Suprapubic skin (tissue), 4 donors: ENCODE measurements around the gene NFYB. TPM values are rescaled to one million over a fixed set of nuclear protein-coding genes. Genes with fewer than 3 reads are reported as not detected.
"Not testable (repeated sequence)": the region's sequence is repeated elsewhere in the genome, so short reads cannot be mapped to it uniquely, and the experiment has no call there.

Experiments used
- DNase-seq, 2 donors: peaks; one replicate each; pipeline ENCODE4 v3.0.0-alpha.2; 2019; ENCODE audit warnings: low spot score in 2 of 2
- H3K27ac ChIP-seq: fragments of 200-600 bp; sonication (generic); one replicate; pipeline ENCODE4 v1.5.1; 2019
- H3K27me3 ChIP-seq: fragments of 200-600 bp; sonication (generic); one replicate; pipeline ENCODE4 v1.5.1; 2019
- H3K36me3 ChIP-seq: fragments of 200-600 bp; sonication (generic); one replicate; pipeline ENCODE4 v1.5.1; 2019
- H3K4me1 ChIP-seq: fragments of 200-600 bp; sonication (generic); one replicate; pipeline ENCODE4 v1.5.1; 2019
- H3K4me3 ChIP-seq: fragments of 200-600 bp; sonication (generic); one replicate; pipeline ENCODE4 v1.5.1; 2019; ENCODE audit warnings: mild to moderate bottlenecking
- H3K9me3 ChIP-seq: fragments of 200-600 bp; sonication (generic); one replicate; pipeline ENCODE4 v1.5.1; 2019
- EP300 ChIP-seq: sonication (generic); formaldehyde crosslinking; IDR thresholded peaks from one replicate; pipeline ENCODE4 v1.6.1; 2017; ENCODE audit warnings: antibody characterized with exemption
- POLR2A ChIP-seq, 2 donors: fragments of 450-650 bp; IDR thresholded peaks; one replicate each; pipeline ENCODE4 v1.6.1; 2017; ENCODE audit warnings: antibody characterized with exemption in 2 of 2, mild to moderate bottlenecking in 2 of 2, moderate library complexity in 2 of 2
- POLR2AphosphoS5 ChIP-seq, 3 donors: sonication (generic); formaldehyde crosslinking; IDR thresholded peaks; one replicate each; pipeline ENCODE4 v1.6.1; 2017; ENCODE audit warnings: antibody characterized with exemption in 3 of 3
- whole genome bisulfite sequencing: methylation state at CpG from one replicate; pipeline ENCODE4 v1.1.5; 2018; 5-methylcytosine and 5-hydroxymethylcytosine counted together
- total RNA-seq, 4 donors: library from RNA; depleted of rRNA; stranded (reverse); fragments of >200 nt; gene quantifications; one replicate each; pipeline ENCODE4 v1.1.0, GENCODE V29; 2016
- TF ChIP-seq, protein P1 (sequence below), 2 donors: fragments of 200-600 bp in 1 of 2; fragments of 450-650 bp in 1 of 2; sonication (generic) in 1 of 2; IDR thresholded peaks; one replicate each; pipeline ENCODE4 v1.5.1; 2016 to 2019; ENCODE audit warnings: antibody characterized with exemption in 2 of 2, mild to moderate bottlenecking in 1 of 2, moderate library complexity in 1 of 2

Gene NFYB
- total RNA-seq, 4 donors from 2014 or later, result 13.7 to 27.4 (median 20.8) TPM

DNA sequence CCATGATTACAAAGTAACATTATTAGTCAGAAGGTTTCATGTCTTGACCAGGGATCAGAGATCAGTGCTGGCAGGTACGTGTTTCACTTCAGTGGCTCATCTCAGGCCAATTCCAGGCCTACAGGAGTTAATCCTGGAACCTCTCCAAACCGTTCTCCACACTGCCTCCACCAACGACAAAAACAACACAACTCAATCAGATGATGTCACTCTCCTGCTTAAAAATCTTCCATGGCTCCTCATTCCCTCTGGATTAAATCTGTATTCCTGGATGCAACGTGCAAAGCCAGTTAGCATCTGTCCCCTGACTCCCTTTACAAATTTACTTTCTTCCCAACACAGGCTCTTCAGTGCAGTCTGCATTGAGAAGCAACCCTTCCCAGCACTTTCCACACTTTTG, 43.3 kb upstream of the NFYB start:
- H3K4me3 ChIP-seq, result no peak overlapping the region
- 46% methylated on average over 4 of the region's 4 CpGs for WGBS
- H3K9me3 ChIP-seq, result peaks cover 5% of the 10 kb centered on the region
- no peak for DNase-seq
- no peak for TF ChIP-seq EP300
- TF ChIP-seq POLR2AphosphoS5 (IDR thresholded peaks at IDR 0.05), result no peak
- no peak for TF ChIP-seq POLR2A (IDR thresholded peaks at IDR 0.05)
- TF ChIP-seq, protein P1, sequence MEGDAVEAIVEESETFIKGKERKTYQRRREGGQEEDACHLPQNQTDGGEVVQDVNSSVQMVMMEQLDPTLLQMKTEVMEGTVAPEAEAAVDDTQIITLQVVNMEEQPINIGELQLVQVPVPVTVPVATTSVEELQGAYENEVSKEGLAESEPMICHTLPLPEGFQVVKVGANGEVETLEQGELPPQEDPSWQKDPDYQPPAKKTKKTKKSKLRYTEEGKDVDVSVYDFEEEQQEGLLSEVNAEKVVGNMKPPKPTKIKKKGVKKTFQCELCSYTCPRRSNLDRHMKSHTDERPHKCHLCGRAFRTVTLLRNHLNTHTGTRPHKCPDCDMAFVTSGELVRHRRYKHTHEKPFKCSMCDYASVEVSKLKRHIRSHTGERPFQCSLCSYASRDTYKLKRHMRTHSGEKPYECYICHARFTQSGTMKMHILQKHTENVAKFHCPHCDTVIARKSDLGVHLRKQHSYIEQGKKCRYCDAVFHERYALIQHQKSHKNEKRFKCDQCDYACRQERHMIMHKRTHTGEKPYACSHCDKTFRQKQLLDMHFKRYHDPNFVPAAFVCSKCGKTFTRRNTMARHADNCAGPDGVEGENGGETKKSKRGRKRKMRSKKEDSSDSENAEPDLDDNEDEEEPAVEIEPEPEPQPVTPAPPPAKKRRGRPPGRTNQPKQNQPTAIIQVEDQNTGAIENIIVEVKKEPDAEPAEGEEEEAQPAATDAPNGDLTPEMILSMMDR (IDR thresholded peaks at IDR 0.05), result no peak
- no peaks in the 10 kb centered on the region for H3K27me3 ChIP-seq
- H3K27ac ChIP-seq, result no peak overlapping the region
- no peaks in the 10 kb centered on the region for H3K36me3 ChIP-seq
- peaks cover 18% of the 10 kb centered on the region for H3K4me1 ChIP-seq

DNA sequence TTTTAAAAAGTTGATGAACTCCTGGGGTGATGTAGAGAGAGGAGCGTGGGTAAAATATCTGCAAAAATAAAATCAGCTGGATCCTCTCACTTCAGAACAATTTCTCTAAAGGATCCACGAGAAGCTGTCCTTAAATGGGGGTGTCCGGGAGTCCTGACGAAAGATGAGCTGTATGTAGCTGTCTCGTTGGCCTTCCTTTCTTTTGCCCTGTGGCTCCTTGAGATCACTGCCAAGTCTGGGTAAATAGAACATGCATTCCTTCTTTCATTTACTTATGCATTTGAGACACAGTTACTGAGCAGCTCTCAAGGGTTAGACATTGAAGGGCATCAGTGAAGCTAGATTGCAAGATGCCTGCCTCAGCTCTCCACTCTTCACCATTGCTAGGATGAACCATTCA, 42.4 kb upstream of the NFYB start:
- WGBS, result 66% methylated on average over 5 of the region's 5 CpGs
- Histone ChIP-seq H3K36me3 (no peaks in the 10 kb centered on the region), H3K4me1 (peaks cover 18% of the 10 kb centered on the region), H3K4me3 (no peak overlapping the region), H3K9me3 (peaks cover 5% of the 10 kb centered on the region), H3K27me3 (no peaks in the 10 kb centered on the region), H3K27ac (no peak overlapping the region)
- DNase-seq, result no peak
- TF ChIP-seq EP300 (no peak), POLR2A (IDR thresholded peaks at IDR 0.05) (no peak), POLR2AphosphoS5 (IDR thresholded peaks at IDR 0.05) (no peak)
- TF ChIP-seq, protein P1 (IDR thresholded peaks at IDR 0.05), result no peak

DNA sequence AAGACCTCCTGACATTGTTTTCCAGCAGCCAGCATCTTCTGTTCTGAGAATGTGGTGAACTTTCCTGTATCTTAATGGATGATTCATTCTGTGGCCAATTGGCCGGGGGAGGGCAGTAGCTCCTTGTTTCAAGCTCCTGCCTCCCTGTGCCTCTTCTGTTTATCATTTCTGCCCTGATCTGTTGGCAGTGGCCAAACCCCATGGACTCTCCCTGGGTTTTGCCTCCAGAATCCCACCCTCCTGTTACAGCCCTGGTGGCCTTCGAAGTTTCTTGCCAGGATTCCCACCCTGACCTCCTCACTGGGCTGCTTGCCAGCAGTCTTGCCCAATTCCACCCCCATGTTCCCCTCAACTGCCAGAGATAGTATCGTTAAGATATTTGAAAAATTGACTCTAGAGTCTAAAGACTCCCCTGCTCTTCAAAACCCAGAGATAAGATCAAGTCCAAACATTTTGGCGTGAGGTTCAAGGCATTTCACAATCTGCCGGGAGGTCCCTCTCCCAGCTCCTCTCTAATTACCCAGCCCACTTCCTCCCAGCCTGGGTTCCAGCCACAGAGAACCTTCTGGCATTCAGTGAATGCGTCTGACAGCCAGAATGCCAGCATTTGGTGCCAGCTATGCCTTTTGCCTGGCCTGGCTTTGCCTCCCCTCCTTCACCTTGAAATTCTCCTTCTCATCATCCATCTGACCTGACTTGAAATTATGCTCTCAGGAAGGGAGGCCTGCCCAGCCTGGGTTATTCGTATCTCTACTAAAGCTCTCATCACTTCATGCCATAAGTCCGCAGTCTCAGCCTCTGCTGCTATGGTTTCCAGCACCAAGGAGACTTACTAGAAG, 39.9 kb upstream of the NFYB start:
- Histone ChIP-seq H3K4me1 (peaks cover 18% of the 10 kb centered on the region), H3K36me3 (no peaks in the 10 kb centered on the region), H3K9me3 (no peaks in the 10 kb centered on the region), H3K4me3 (no peak overlapping the region), H3K27ac (peak overlapping the region; percentile 71), H3K27me3 (no peaks in the 10 kb centered on the region)
- TF ChIP-seq EP300, result peak; percentile 46
- TF ChIP-seq POLR2AphosphoS5 (IDR thresholded peaks at IDR 0.05), result peak in 2 of 3 donors; percentile 31 to 37
- TF ChIP-seq POLR2A (IDR thresholded peaks at IDR 0.05), result no peak
- TF ChIP-seq, protein P1 (IDR thresholded peaks at IDR 0.05), result no peak
- peak; percentile 83 for DNase-seq
- 32% methylated on average over 7 of the region's 8 CpGs for WGBS

DNA sequence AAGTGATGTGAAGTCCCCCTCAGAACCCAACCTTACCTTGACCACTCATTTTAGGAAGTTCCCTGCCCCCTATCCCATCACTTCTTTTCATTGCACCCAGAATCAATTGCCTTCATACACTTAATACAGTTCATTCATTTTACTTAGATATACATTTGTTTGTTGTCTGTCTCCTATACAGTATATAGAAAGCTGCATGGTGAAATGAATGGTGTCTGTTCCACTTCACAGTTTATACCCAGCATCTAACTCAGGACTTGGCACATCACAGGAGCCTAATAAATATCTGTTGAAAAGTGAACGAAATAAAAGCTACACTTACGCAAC, 39.3 kb upstream of the NFYB start:
- H3K27ac ChIP-seq, result no peak overlapping the region
- no peak for DNase-seq
- TF ChIP-seq EP300 (no peak), POLR2AphosphoS5 (IDR thresholded peaks at IDR 0.05) (no peak), POLR2A (IDR thresholded peaks at IDR 0.05) (no peak)
- TF ChIP-seq, protein P1 (IDR thresholded peaks at IDR 0.05), result no peak
- H3K4me1 ChIP-seq, result peaks cover 18% of the 10 kb centered on the region
- H3K9me3 ChIP-seq, result no peaks in the 10 kb centered on the region
- H3K36me3 ChIP-seq, result no peaks in the 10 kb centered on the region
- no peaks in the 10 kb centered on the region for H3K27me3 ChIP-seq
- 32% methylated on average over 2 of the region's 2 CpGs for WGBS
- no peak overlapping the region for H3K4me3 ChIP-seq

DNA sequence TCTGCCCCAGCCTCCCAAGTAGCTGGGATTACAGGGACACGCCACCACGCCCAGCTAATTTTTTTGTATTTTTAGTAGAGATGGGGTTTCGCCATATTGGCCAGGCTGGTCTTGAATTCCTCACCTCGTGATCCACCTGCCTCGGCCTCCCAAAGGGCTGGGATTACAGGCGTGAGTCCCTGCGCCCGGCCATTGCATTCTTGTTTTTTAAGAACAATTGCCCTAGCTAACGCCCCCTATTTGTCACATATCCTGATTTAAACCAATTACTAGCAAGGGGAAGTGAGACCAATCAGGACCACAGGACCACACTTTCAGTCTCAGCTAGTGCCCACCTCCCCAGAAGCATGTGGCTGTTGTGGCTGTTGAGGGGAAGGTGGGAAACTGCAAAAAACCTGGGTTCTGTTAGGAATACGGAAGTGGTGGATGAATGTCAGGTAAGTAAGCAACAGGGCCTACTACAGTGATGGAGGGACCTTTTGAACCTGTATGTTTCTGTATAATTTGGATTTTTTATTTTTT, 37.8 kb upstream of the NFYB start:
- no peak overlapping the region for H3K27ac ChIP-seq
- no peaks in the 10 kb centered on the region for H3K36me3 ChIP-seq
- H3K4me1 ChIP-seq, result peaks cover 11% of the 10 kb centered on the region
- 86% methylated on average over 10 of the region's 10 CpGs for WGBS
- no peaks in the 10 kb centered on the region for H3K27me3 ChIP-seq
- DNase-seq, result no peak
- H3K4me3 ChIP-seq, result no peak overlapping the region
- TF ChIP-seq POLR2A (IDR thresholded peaks at IDR 0.05) (no peak), POLR2AphosphoS5 (IDR thresholded peaks at IDR 0.05) (no peak), EP300 (no peak)
- TF ChIP-seq, protein P1 (IDR thresholded peaks at IDR 0.05), result no peak
- H3K9me3 ChIP-seq, result no peaks in the 10 kb centered on the region

DNA sequence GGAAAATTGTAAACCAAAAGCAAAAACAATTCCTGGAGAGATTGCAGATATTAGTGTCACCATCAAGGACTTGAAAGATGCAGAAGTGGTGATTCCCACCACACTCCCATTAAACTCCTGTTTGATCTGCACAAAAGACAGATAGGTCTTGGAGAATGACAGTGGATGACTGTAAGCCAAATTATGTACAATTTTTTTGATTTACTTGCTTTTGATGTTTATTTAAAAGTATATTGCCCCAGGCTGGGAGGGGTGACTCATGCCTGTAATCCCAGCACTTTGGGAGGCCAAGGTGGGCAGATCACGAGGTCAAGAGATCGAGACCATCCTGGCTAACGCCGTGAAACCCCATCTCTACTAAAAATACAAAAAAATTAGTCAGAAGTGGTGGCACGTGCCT, 35.8 kb upstream of the NFYB start:
- WGBS, result 83% methylated on average over 5 of the region's 5 CpGs
- not testable (repeated sequence) for H3K27me3 ChIP-seq, H3K9me3 ChIP-seq, H3K36me3 ChIP-seq, H3K4me3 ChIP-seq, H3K27ac ChIP-seq, DNase-seq
- peaks cover 11% of the 10 kb centered on the region for H3K4me1 ChIP-seq
